LNCaP clone FGC (cell line): ENCODE data around the gene CHMP4B.

Source experiments
- DNase-seq: peaks from one replicate; pipeline ENCODE4 v3.0.0-alpha.2; 2011; ENCODE audit warnings: low read depth
- H3K4me3 ChIP-seq: 2 replicates; pipeline ENCODE4 v1.5.1; 2011; ENCODE audit warnings: mild to moderate bottlenecking, low read depth, low read length, control low read depth
- TF ChIP-seq, protein P1 (sequence below): IDR thresholded peaks from 2 replicates; pipeline ENCODE4 v1.5.1; 2012; ENCODE audit warnings: mild to moderate bottlenecking; ENCODE audit not compliant: control insufficient read depth, insufficient read depth; ENCODE audit errors: extremely low read depth

The CHMP4B gene

DNA sequence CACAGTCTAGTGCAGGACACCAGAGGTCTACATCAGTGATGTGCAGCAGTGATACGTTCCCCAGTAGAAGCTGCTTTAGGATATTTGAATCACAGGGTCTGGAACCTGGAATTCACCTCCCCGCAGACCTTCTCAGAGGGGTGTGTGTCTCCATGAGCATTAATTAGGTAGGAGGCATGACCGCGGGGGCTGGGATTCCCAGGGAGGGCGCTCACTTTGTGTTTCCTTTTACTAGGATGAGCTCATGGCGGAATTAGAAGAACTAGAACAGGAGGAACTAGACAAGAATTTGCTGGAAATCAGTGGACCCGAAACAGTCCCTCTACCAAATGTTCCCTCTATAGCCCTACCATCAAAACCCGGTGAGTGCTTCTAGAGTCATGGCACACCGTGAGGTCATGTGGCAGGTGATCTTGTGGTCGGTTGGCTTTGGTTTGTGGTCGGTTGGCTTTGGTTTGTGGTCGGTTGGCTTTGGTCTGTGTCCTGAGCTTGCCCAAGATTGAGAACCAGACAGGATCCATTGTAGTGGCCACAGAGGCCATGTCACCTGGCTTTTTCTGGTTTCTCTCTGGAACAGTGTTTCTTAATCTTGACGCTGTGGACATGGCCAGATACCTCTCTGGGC, 40.8 kb downstream of the CHMP4B start:
- H3K4me3 ChIP-seq: no peak overlapping the region
- no peak for DNase-seq
- TF ChIP-seq, protein P1, sequence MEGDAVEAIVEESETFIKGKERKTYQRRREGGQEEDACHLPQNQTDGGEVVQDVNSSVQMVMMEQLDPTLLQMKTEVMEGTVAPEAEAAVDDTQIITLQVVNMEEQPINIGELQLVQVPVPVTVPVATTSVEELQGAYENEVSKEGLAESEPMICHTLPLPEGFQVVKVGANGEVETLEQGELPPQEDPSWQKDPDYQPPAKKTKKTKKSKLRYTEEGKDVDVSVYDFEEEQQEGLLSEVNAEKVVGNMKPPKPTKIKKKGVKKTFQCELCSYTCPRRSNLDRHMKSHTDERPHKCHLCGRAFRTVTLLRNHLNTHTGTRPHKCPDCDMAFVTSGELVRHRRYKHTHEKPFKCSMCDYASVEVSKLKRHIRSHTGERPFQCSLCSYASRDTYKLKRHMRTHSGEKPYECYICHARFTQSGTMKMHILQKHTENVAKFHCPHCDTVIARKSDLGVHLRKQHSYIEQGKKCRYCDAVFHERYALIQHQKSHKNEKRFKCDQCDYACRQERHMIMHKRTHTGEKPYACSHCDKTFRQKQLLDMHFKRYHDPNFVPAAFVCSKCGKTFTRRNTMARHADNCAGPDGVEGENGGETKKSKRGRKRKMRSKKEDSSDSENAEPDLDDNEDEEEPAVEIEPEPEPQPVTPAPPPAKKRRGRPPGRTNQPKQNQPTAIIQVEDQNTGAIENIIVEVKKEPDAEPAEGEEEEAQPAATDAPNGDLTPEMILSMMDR: no peak

DNA sequence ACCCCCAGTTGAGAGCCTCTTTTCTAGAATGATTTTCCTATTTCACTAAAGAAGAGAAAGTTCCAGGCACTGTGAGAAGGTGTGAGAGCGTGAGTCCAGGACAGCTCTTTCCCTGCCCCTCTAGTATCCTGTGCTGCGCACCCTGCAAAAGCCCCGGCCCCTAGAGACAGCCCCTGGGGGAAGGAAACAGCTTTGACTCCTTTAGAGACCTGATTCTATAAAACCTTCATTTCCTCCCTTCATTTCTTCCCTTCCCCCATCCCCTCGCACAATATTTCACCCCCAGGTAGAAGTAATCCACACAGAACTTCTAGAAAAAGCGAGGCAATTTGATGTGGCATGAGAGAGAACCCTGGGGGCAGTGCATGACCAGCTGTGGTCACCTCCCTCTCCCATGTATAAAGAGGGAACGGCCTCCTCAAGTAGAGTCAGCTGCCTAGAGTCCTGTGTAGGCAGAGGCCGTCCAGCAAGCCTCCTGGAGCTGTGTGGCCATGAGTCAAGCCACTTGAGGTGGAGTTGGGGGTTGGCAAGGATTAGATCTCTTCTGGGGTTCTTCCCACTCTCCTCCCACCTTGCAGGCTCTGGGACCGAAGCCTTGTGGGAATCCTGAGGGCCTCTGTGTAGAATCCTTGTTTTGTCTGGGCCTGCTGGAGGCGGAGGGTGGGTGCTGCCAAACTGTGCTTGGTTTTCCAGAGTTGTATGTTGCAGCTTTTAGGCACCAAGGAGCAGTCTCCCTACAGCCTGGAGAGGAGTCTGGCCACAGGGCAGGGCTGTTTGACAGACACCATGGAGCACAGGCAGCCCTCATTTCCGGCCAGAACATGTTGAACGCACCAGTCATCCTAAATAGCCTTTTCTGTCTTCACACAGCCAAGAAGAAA, 41.7 kb downstream of the CHMP4B start:
- TF ChIP-seq, protein P1: no peak
- H3K4me3 ChIP-seq: no peak overlapping the region
- DNase-seq: no peak

DNA sequence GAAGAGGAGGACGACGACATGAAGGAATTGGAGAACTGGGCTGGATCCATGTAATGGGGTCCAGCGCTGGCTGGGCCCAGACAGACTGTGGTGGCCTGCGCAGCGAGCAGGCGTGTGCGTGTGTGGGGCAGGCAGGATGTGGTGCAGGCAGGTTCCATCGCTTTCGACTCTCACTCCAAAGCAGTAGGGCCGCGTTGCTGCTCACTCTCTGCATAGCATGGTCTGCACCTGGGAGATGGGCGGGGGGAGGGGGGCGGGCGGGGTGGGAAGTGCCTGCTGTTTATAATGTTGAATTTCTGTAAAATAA, 42.3 kb downstream of the CHMP4B start:
- TF ChIP-seq, protein P1: no peak
- no peak overlapping the region for H3K4me3 ChIP-seq
- DNase-seq: no peak

DNA sequence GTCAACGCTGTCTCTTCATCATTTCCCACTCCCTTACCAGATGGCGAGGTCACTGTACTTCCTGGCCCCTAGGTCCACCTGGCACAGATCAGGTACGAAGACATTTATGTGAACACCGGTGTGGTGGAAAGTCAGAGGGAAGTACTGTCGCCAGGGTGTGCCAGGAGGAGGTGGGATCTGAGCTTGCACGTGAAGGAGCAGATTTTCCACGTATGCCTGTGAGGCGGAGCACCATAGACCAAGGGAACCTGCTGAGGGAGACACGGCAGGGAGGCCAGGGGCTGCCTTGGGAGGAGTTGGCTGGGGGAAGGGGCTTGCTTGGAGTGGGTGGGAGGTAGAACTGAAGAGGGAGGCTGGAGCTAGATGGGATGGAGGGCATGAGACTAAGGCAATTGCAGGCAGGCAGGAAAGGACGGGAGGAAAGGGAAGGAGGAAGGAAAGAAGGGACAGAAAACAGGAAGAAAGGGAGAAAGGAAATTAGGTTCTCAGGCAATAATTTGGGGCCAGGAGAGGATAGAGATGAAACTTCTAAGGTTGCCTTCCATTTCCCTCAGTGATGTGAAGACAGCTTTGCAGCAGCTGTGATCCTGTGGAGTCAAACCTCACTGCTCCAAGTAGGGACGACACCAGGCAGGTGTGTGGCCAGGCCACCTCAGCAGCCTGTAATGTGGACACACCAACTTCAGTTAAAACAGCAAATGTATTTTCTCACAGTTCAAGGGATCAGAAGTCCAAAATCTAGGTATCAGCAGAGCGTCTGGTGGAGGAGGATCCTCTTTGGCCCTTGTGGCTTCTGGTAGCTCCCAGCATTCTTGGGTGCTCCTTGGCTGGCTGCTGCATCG, 46.8 kb downstream of the CHMP4B start:
- TF ChIP-seq, protein P1: no peak
- H3K4me3 ChIP-seq: no peak overlapping the region
- no peak for DNase-seq

DNA sequence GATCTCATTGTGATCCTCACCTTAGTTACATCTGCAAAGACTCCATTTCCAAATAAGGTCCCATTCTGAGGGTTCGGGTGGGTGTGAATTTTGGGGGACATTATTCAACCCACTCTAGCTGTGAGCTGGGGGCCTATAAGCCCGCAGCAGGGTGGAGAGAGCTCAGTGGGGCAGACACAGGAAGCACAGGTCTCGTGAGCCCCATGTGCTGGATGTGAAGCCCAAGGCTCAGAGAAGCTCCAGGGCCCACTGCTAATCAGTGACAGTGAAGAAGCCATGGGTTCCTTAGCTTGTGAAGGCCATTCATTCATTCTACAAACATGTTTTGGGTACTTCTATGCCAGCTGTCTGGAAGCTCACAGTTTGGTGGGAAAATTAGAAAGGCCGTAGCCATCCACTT, 47.5 kb downstream of the CHMP4B start:
- TF ChIP-seq, protein P1: no peak
- no peak overlapping the region for H3K4me3 ChIP-seq
- no peak for DNase-seq

DNA sequence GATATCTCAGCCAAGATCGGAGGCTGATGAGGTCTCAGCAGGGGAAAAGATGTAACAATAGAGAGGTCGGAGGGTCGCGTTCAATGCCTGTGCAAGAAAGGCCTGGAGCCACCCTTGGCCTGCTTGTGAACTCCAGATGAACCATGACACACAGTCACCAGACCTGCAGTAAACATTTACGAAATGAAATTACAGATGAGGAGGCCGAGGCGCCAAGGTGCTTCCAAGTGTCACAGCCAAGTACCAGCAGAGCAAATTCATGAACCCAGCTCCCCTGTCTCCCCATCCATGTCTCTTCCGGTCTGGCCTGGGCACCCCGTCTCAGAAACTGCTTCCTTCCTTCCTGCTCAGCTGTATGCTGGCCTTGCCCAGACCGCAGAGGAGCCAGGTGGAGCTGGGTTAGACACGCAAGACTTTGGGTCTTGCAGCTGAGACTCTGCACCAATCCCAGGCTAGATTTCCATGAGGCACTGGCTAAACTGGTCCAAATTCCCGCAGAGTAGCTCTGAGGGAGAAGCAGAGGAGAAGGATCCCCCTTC, 48.1 kb downstream of the CHMP4B start:
- no peak for DNase-seq
- TF ChIP-seq, protein P1: no peak

More for the DNA sequence above, 48.1 kb downstream of the CHMP4B start:
- H3K4me3 ChIP-seq: no peak overlapping the region
